CD14-positive monocyte (primary cell): ENCODE data around the gene RELT. TPM values are rescaled to one million over a fixed set of nuclear protein-coding genes. Genes with fewer than 3 reads are reported as not detected.

Experiments
- DNase-seq, 3 donors: peaks; one replicate each; pipeline ENCODE4 v3.0.0-alpha.2; 2011 to 2022
- H2AFZ ChIP-seq: 2 replicates; pipeline ENCODE4 v1.6.0; 2012; ENCODE audit warnings: mild to moderate bottlenecking, low read depth, low read length, inconsistent platforms; ENCODE audit not compliant: insufficient read depth, poor library complexity, severe bottlenecking
- H3K27ac ChIP-seq, 2 donors: 1 replicate in 1 of 2; 2 replicates in 1 of 2; pipeline ENCODE4 v1.5.1; 2012 to 2013; ENCODE audit warnings: low read length in 2 of 2, control low read depth in 1 of 2, inconsistent platforms in 1 of 2, low read depth in 1 of 2, mild to moderate bottlenecking in 1 of 2
- H3K27me3 ChIP-seq, 2 donors: one replicate each; pipeline versions ENCODE4 v1.6.0 to v1.6.1; 2011 to 2013; ENCODE audit warnings: low read length in 2 of 2; ENCODE audit not compliant: control insufficient read depth in 2 of 2, insufficient read depth in 2 of 2
- H3K36me3 ChIP-seq, 2 donors: replicated peaks in 1 of 2; 1 replicate in 1 of 2; 2 replicates in 1 of 2; pipeline versions ENCODE4 v1.5.1 to v1.6.1; 2012 to 2013; ENCODE audit warnings: low read length in 2 of 2, control low read depth in 1 of 2, inconsistent platforms in 1 of 2, mild to moderate bottlenecking in 1 of 2; ENCODE audit not compliant: insufficient read depth in 2 of 2, control insufficient read depth in 1 of 2
- H3K4me1 ChIP-seq, 2 donors: 1 replicate in 1 of 2; 2 replicates in 1 of 2; pipeline versions ENCODE4 v1.5.1 to v1.6.1; 2012 to 2013; ENCODE audit warnings: low read length in 2 of 2, control low read depth in 1 of 2, inconsistent platforms in 1 of 2, mild to moderate bottlenecking in 1 of 2, moderate library complexity in 1 of 2; ENCODE audit not compliant: insufficient read depth in 2 of 2, control insufficient read depth in 1 of 2
- H3K4me2 ChIP-seq: replicated peaks from 2 replicates; pipeline ENCODE3; 2012; ENCODE audit warnings: low read length, moderate library complexity, mild to moderate bottlenecking; ENCODE audit not compliant: poor library complexity, severe bottlenecking; ENCODE audit errors: extremely low read depth
- H3K4me3 ChIP-seq, 3 experiments: fragments of 200-600 bp in 1 of 3; sonication (generic) in 1 of 3; replicated peaks in 1 of 3; 1 replicate in 2 of 3; 2 replicates in 1 of 3; pipeline ENCODE4 v1.5.1; 2011 to 2013; ENCODE audit warnings: low read length in 3 of 3, mild to moderate bottlenecking in 3 of 3, control low read depth in 2 of 3, low read depth in 2 of 3, inconsistent platforms in 1 of 3, moderate library complexity in 1 of 3
- H3K79me2 ChIP-seq: 2 replicates; pipeline ENCODE4 v1.6.0; 2012; ENCODE audit warnings: mild to moderate bottlenecking, control low read depth, inconsistent platforms, low read length, moderate library complexity; ENCODE audit not compliant: insufficient read depth
- H3K9ac ChIP-seq: 2 replicates; pipeline ENCODE4 v1.6.0; 2017; ENCODE audit warnings: low read length, mild to moderate bottlenecking; ENCODE audit not compliant: insufficient read depth, poor library complexity, severe bottlenecking
- H3K9me3 ChIP-seq, 2 donors: replicated peaks in 1 of 2; 1 replicate in 1 of 2; 2 replicates in 1 of 2; pipeline versions ENCODE4 v1.5.1 to v1.6.1; 2012 to 2013; ENCODE audit warnings: low read length in 2 of 2, control low read depth in 1 of 2; ENCODE audit not compliant: control insufficient read depth in 1 of 2, insufficient read depth in 1 of 2
- H4K20me1 ChIP-seq: 2 replicates; pipeline ENCODE4 v1.6.0; 2012; ENCODE audit warnings: mild to moderate bottlenecking, low read length, control low read depth, moderate library complexity; ENCODE audit not compliant: insufficient read depth
- H3K27ac Mint-ChIP-seq, 7 donors: one replicate each; pipeline ENCODE4 v1.8.0; 2020; ENCODE audit warnings: mild to moderate bottlenecking in 7 of 7, mixed read lengths in 7 of 7, moderate library complexity in 6 of 7, inconsistent platforms in 2 of 7
- H3K27me3 Mint-ChIP-seq, 3 donors: one replicate each; pipeline ENCODE4 v1.8.0; 2021 to 2022; ENCODE audit warnings: low read depth in 3 of 3, mild to moderate bottlenecking in 3 of 3, mixed read lengths in 3 of 3, moderate library complexity in 3 of 3, inconsistent platforms in 1 of 3
- H3K36me3 Mint-ChIP-seq, 2 donors: one replicate each; pipeline ENCODE4 v1.8.0; 2020; ENCODE audit warnings: mixed read lengths in 2 of 2, inconsistent platforms in 1 of 2, mild to moderate bottlenecking in 1 of 2
- H3K4me1 Mint-ChIP-seq: one replicate; pipeline ENCODE4 v1.8.0; 2020; ENCODE audit warnings: mild to moderate bottlenecking, mixed read lengths
- H3K4me3 Mint-ChIP-seq, 2 donors: one replicate each; pipeline ENCODE4 v1.8.0; 2020; ENCODE audit warnings: mild to moderate bottlenecking in 2 of 2, mixed read lengths in 2 of 2, moderate library complexity in 1 of 2
- H3K9me3 Mint-ChIP-seq, 7 donors: one replicate each; pipeline ENCODE4 v1.8.0; 2020 to 2022; ENCODE audit warnings: mixed read lengths in 7 of 7, mild to moderate bottlenecking in 6 of 7, moderate library complexity in 6 of 7, inconsistent platforms in 2 of 7
- CTCF ChIP-seq: fragments of 200-600 bp; IDR thresholded peaks from one replicate; pipeline ENCODE4 v1.8.0; 2022; ENCODE audit warnings: antibody characterized with exemption, mild to moderate bottlenecking
- WGBS: methylation state at CpG from one replicate; pipeline ENCODE4 v1.1.5; 2013; ENCODE audit warnings: missing lambda C conversion rate; ENCODE audit not compliant: insufficient coverage; 5-methylcytosine and 5-hydroxymethylcytosine counted together
- intact Hi-C, 2 donors: fragments of 100-400 bp; cut with micrococcal nuclease; formaldehyde crosslinking; loops; one replicate each; pipeline versions ENCODE4 v1.15.0 to v1.15.1; 2023
- polyA plus RNA-seq, 3 donors: library from polyadenylated mRNA; depleted of rRNA in 1 of 3; unstranded in 2 of 3; stranded (reverse) in 1 of 3; fragments of 300-500 nt in 2 of 3; fragments of >200 nt in 1 of 3; fragmentation: Illumina TruSeq in 2 of 3; gene quantifications; 1 replicate in 2 of 3; 2 replicates in 1 of 3; pipeline ENCODE4 v1.2.3, GENCODE V29; 2012 to 2021

Gene RELT
- polyA plus RNA-seq, 3 donors = 16.4 to 265 (median 27.3) TPM

- H3K27me3 ChIP-seq = no peaks in the 10 kb centered on the region
- no peak overlapping the region for H3K4me3 ChIP-seq
- H4K20me1 ChIP-seq = no peaks in the 10 kb centered on the region
- Mint-ChIP-seq H3K27me3 (peaks cover 0 to 7% (median 4%) of the 10 kb centered on the region in 3 donors), H3K4me3 (no peak overlapping the region), H3K27ac (no peak overlapping the region), H3K36me3 (no peaks in the 10 kb centered on the region), H3K4me1 (peaks cover 7% of the 10 kb centered on the region), H3K9me3 (no peaks in the 10 kb centered on the region)
- no peaks in the 10 kb centered on the region for H3K9me3 ChIP-seq
- TF ChIP-seq CTCF = peak; percentile 97
- peaks cover 2 to 6% of the 10 kb centered on the region in 2 donors for H3K4me1 ChIP-seq
- no CpG with 5 or more reads among the region's 4 CpGs for WGBS
- no peaks in the 10 kb centered on the region for H3K79me2 ChIP-seq
- peak; percentile 61 to 78 (median 77) for DNase-seq
- no peaks in the 10 kb centered on the region for H3K36me3 ChIP-seq
- no peak overlapping the region for H3K27ac ChIP-seq
- no peak overlapping the region for H2AFZ ChIP-seq
- no peak overlapping the region for H3K9ac ChIP-seq
- H3K4me2 ChIP-seq = no peak overlapping the region
- intact Hi-C loops = loop anchor here (1.0 to 5.0 kb wide), 3 partner anchors 28 to 38 kb away; no protein-coding TSS in a partner anchor
Observed at GRCh38 chr11:73335204-73335923, 40.8 kb upstream of the RELT start.

- H3K4me2 ChIP-seq = no peak overlapping the region
- H4K20me1 ChIP-seq = no peaks in the 10 kb centered on the region
- H3K79me2 ChIP-seq = no peaks in the 10 kb centered on the region
- no peak overlapping the region for H3K4me3 Mint-ChIP-seq
- peaks cover 2 to 6% of the 10 kb centered on the region in 2 donors for H3K4me1 ChIP-seq
- peaks cover 0 to 4% (median 3%) of the 10 kb centered on the region in 7 donors for H3K9me3 Mint-ChIP-seq
- no peak overlapping the region for H3K27ac Mint-ChIP-seq
- no peaks in the 10 kb centered on the region for H3K27me3 ChIP-seq
- H3K4me3 ChIP-seq = no peak overlapping the region
- no CpG with 5 or more reads among the region's 2 CpGs for WGBS
- H2AFZ ChIP-seq = no peak overlapping the region
- H3K27me3 Mint-ChIP-seq = peaks cover 3 to 15% (median 9%) of the 10 kb centered on the region in 3 donors
- H3K36me3 ChIP-seq = no peaks in the 10 kb centered on the region
- peaks cover 7% of the 10 kb centered on the region for H3K4me1 Mint-ChIP-seq
- H3K9ac ChIP-seq = no peak overlapping the region
- no peak overlapping the region for H3K27ac ChIP-seq
- H3K36me3 Mint-ChIP-seq = no peaks in the 10 kb centered on the region
- intact Hi-C loops = loop anchor here (5.0 kb wide), 2 partner anchors 36 to 41 kb away; no protein-coding TSS in a partner anchor
- TF ChIP-seq CTCF = no peak
- DNase-seq = no peak
- H3K9me3 ChIP-seq = no peaks in the 10 kb centered on the region
Observed at GRCh38 chr11:73337846-73338245, 38.4 kb upstream of the RELT start.
